HL-60 (cell line): ENCODE data around the gene AGA.

Experiments
- CTCF ChIP-seq: IDR thresholded peaks from one replicate; pipeline ENCODE4 v1.5.1; 2011; ENCODE audit warnings: low read length, control low read depth, inconsistent platforms; ENCODE audit not compliant: insufficient read depth
- GABPA ChIP-seq: IDR thresholded peaks from 2 replicates; pipeline ENCODE4 v1.6.1; 2012; ENCODE audit warnings: low read depth
- POLR2AphosphoS5 ChIP-seq: IDR thresholded peaks from 2 replicates; pipeline ENCODE4 v1.6.1; 2012; ENCODE audit warnings: low read depth
- REST ChIP-seq: IDR thresholded peaks from 2 replicates; pipeline ENCODE4 v1.6.1; 2012; ENCODE audit warnings: low read depth; ENCODE audit not compliant: insufficient replicate concordance
- SPI1 ChIP-seq: IDR thresholded peaks from 2 replicates; pipeline ENCODE4 v1.6.1; 2012; ENCODE audit warnings: low read depth, mild to moderate bottlenecking, borderline replicate concordance

DNA sequence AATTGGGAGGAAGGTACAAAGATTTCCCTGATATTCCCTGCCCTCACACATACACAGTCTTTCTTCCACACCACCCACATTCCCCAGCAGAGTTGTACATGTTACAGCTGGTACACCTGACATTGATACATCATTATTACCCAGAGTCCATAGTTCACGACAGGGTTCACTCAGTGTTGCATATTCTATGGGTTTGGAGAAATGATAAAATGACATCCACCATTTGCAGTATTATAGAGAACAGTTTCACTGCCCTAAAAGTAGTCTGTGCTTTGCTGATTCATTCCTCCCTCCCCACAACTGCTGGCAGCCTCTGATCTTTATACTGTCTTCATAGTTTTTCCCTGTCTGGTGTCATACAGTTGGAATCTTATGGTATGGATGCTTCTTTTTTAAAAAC, 15.0 kb downstream of the AGA start:
- no peak for TF ChIP-seq CTCF
- TF ChIP-seq SPI1, result no peak
- TF ChIP-seq POLR2AphosphoS5, result no peak
- TF ChIP-seq GABPA, result no peak
- no peak for TF ChIP-seq REST
